ENCODE results near the gene SLC1A2.

Gene SLC1A2

DNA sequence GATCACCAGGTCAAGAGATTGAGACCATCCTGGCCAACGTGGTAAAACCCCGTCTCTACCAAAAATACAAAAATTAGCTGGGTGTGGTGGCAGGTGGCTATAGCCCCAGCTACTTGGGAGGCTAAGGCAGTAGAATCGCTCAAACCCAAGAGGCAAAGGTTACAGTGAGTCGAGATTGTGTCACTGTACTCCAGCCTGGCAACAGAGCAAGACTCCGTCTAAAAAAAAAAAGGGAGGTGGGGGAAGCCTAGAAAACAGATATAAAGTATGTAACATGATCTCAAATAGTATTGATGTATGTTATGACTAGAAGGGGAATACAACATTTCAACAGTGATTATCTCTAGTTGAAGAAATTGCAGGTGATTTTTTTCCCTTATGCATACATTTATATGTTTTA, 61.4 kb downstream of the SLC1A2 start:
- no peak for TF ChIP-seq REST (IDR thresholded peaks at IDR 0.05; ENCODE audit: insufficient replicate concordance, low read depth)
- TF ChIP-seq, protein P1, sequence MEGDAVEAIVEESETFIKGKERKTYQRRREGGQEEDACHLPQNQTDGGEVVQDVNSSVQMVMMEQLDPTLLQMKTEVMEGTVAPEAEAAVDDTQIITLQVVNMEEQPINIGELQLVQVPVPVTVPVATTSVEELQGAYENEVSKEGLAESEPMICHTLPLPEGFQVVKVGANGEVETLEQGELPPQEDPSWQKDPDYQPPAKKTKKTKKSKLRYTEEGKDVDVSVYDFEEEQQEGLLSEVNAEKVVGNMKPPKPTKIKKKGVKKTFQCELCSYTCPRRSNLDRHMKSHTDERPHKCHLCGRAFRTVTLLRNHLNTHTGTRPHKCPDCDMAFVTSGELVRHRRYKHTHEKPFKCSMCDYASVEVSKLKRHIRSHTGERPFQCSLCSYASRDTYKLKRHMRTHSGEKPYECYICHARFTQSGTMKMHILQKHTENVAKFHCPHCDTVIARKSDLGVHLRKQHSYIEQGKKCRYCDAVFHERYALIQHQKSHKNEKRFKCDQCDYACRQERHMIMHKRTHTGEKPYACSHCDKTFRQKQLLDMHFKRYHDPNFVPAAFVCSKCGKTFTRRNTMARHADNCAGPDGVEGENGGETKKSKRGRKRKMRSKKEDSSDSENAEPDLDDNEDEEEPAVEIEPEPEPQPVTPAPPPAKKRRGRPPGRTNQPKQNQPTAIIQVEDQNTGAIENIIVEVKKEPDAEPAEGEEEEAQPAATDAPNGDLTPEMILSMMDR (IDR thresholded peaks at IDR 0.05; ENCODE audit: insufficient read depth, low read length), result no peak
- TF ChIP-seq POLR2AphosphoS5 (IDR thresholded peaks at IDR 0.05; ENCODE audit: low read depth), result no peak
- no peak for TF ChIP-seq GABPA (IDR thresholded peaks at IDR 0.05; ENCODE audit: low read depth)
- no peak for TF ChIP-seq SPI1 (IDR thresholded peaks at IDR 0.05; ENCODE audit: borderline replicate concordance, low read depth)
- no peak for DNase-seq (ENCODE audit: low read depth in 1 of 2, low spot score in 1 of 2)
- Histone ChIP-seq H3K4me3 (replicated peaks; ENCODE audit: insufficient read depth, low read length) (no peak overlapping the region), H3K27ac (replicated peaks) (no peak overlapping the region), H3K27me3 (ENCODE audit: insufficient read depth, poor library complexity, severe bottlenecking) (peaks cover 4% of the 10 kb centered on the region)

- Histone ChIP-seq H3K27ac (replicated peaks) (no peak overlapping the region), H3K4me3 (replicated peaks; ENCODE audit: insufficient read depth, low read length) (no peak overlapping the region), H3K27me3 (ENCODE audit: insufficient read depth, poor library complexity, severe bottlenecking) (peaks cover 4% of the 10 kb centered on the region)
- DNase-seq (ENCODE audit: low read depth in 1 of 2, low spot score in 1 of 2), result no peak
- no peak for TF ChIP-seq REST (IDR thresholded peaks at IDR 0.05; ENCODE audit: insufficient replicate concordance, low read depth)
Measured at GRCh38 chr11:35355102-35355749, 64.1 kb downstream of the SLC1A2 start.

DNA sequence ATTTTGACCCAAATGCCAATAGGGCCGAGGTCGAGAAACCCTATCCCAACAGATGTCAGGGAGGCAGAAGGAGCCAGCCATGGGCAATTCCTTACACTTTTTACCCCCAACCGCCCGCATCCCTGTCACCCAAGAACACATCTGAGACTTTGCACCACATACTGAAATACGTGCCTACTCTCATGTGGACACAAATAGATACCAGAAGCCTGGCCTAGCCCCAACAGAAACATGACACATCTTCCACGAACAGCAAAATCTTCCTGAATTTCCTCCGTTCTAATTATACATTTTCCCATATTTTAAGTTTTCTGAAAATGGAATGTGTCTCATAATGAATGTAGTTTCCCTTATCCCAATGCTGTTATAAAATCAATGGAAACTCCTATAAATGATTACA, 64.7 kb downstream of the SLC1A2 start:
- DNase-seq (ENCODE audit: low read depth in 1 of 2, low spot score in 1 of 2), result no peak
- Histone ChIP-seq H3K27me3 (ENCODE audit: insufficient read depth, poor library complexity, severe bottlenecking) (peaks cover 4% of the 10 kb centered on the region), H3K4me3 (replicated peaks; ENCODE audit: insufficient read depth, low read length) (no peak overlapping the region), H3K27ac (replicated peaks) (no peak overlapping the region)
- no peak for TF ChIP-seq REST (IDR thresholded peaks at IDR 0.05; ENCODE audit: insufficient replicate concordance, low read depth)
- no peak for TF ChIP-seq POLR2AphosphoS5 (IDR thresholded peaks at IDR 0.05; ENCODE audit: low read depth)
- no peak for TF ChIP-seq GABPA (IDR thresholded peaks at IDR 0.05; ENCODE audit: low read depth)
- no peak for TF ChIP-seq SPI1 (IDR thresholded peaks at IDR 0.05; ENCODE audit: borderline replicate concordance, low read depth)
- TF ChIP-seq, protein P1 (IDR thresholded peaks at IDR 0.05; ENCODE audit: insufficient read depth, low read length), result no peak
